ENCODE measurements around the gene NCAM1. TPM values are rescaled to one million over a fixed set of nuclear protein-coding genes. Genes with fewer than 3 reads are reported as not detected.

Gene NCAM1
- total RNA-seq, 1 experiment from 2014 or later, result 0.95 TPM

- H3K27me3 Mint-ChIP-seq (ENCODE audit: insufficient read depth, unreplicated experiment), result peaks cover 14% of the 10 kb centered on the region
- ChIA-PET CTCF (no interaction called here), POLR2A (no interaction called here)
- BruUV-seq (replicated peaks), result no TSS peak
- H3K4me1 Mint-ChIP-seq (ENCODE audit: low read depth, unreplicated experiment), result no peaks in the 10 kb centered on the region
- no peak for DNase-seq
- intact Hi-C loops (cut with micrococcal nuclease; ENCODE audit: unreplicated experiment), result no loop called here
- no peaks in the 10 kb centered on the region for H3K9me3 Mint-ChIP-seq (ENCODE audit: unreplicated experiment)
- no peaks in the 10 kb centered on the region for H3K36me3 Mint-ChIP-seq (ENCODE audit: insufficient read depth, unreplicated experiment)
- no peak overlapping the region for H3K27ac Mint-ChIP-seq (ENCODE audit: unreplicated experiment)
- no peak for TF ChIP-seq CTCF (IDR thresholded peaks at IDR 0.05; ENCODE audit: insufficient read depth in 1 of 2, low read depth in 1 of 2, low read length in 1 of 2, severe bottlenecking in 1 of 2, unreplicated experiment in 1 of 2)
- no peak overlapping the region for H3K4me3 Mint-ChIP-seq (ENCODE audit: unreplicated experiment)
- Histone ChIP-seq H3K9me3 (no peaks in the 10 kb centered on the region), H3K27me3 (replicated peaks; ENCODE audit: control insufficient read depth, insufficient read depth, low read length) (no peaks in the 10 kb centered on the region; the same call in 1 of the 2 replicates), H3K4me1 (no peaks in the 10 kb centered on the region), H3K4me3 (ENCODE audit: low read depth, low read length) (no peak overlapping the region), H3K36me3 (ENCODE audit: control insufficient read depth, insufficient read depth, low read length) (no peaks in the 10 kb centered on the region)
Measured at GRCh38 chr11:113161711-113162591, 200.7 kb downstream of the NCAM1 start.

- Mint-ChIP-seq H3K27ac (ENCODE audit: unreplicated experiment) (no peak overlapping the region), H3K27me3 (ENCODE audit: insufficient read depth, unreplicated experiment) (peaks cover 14% of the 10 kb centered on the region), H3K4me1 (ENCODE audit: low read depth, unreplicated experiment) (no peaks in the 10 kb centered on the region), H3K9me3 (ENCODE audit: unreplicated experiment) (no peaks in the 10 kb centered on the region), H3K4me3 (ENCODE audit: unreplicated experiment) (no peak overlapping the region), H3K36me3 (ENCODE audit: insufficient read depth, unreplicated experiment) (no peaks in the 10 kb centered on the region)
- H3K9me3 ChIP-seq, result no peaks in the 10 kb centered on the region
- H3K4me1 ChIP-seq, result no peaks in the 10 kb centered on the region
- no peaks in the 10 kb centered on the region for H3K36me3 ChIP-seq (ENCODE audit: control insufficient read depth, insufficient read depth, low read length)
- TF ChIP-seq CTCF (IDR thresholded peaks at IDR 0.05; ENCODE audit: insufficient read depth in 1 of 2, low read depth in 1 of 2, low read length in 1 of 2, severe bottlenecking in 1 of 2, unreplicated experiment in 1 of 2), result peak; percentile 18 to 36
- peak in 1 of 2 experiments; percentile 35 for DNase-seq
- ChIA-PET POLR2A (no interaction called here), CTCF (no interaction called here)
- BruUV-seq (replicated peaks), result no TSS peak
- no peaks in the 10 kb centered on the region; the same call in 1 of the 2 replicates for H3K27me3 ChIP-seq (replicated peaks; ENCODE audit: control insufficient read depth, insufficient read depth, low read length)
- intact Hi-C loops (cut with micrococcal nuclease; ENCODE audit: unreplicated experiment), result no loop called here
- no peak overlapping the region for H3K4me3 ChIP-seq (ENCODE audit: low read depth, low read length)
Measured at GRCh38 chr11:113162592-113162962, 201.4 kb downstream of the NCAM1 start.

- DNase-seq, result no peak
- H3K36me3 ChIP-seq (ENCODE audit: control insufficient read depth, insufficient read depth, low read length), result no peaks in the 10 kb centered on the region
- H3K27me3 ChIP-seq (replicated peaks; ENCODE audit: control insufficient read depth, insufficient read depth, low read length), result no peaks in the 10 kb centered on the region; the same call in 1 of the 2 replicates
- no peak overlapping the region for H3K4me3 ChIP-seq (ENCODE audit: low read depth, low read length)
- no peaks in the 10 kb centered on the region for H3K36me3 Mint-ChIP-seq (ENCODE audit: insufficient read depth, unreplicated experiment)
- ChIA-PET POLR2A (no interaction called here), CTCF (no interaction called here)
- H3K4me1 Mint-ChIP-seq (ENCODE audit: low read depth, unreplicated experiment), result no peaks in the 10 kb centered on the region
- BruUV-seq (replicated peaks), result no TSS peak
- peaks cover 17% of the 10 kb centered on the region for H3K27me3 Mint-ChIP-seq (ENCODE audit: insufficient read depth, unreplicated experiment)
- no peaks in the 10 kb centered on the region for H3K4me1 ChIP-seq
- no peak overlapping the region for H3K27ac Mint-ChIP-seq (ENCODE audit: unreplicated experiment)
- no peaks in the 10 kb centered on the region for H3K9me3 ChIP-seq
- intact Hi-C loops (cut with micrococcal nuclease; ENCODE audit: unreplicated experiment), result no loop called here
- no peak overlapping the region for H3K4me3 Mint-ChIP-seq (ENCODE audit: unreplicated experiment)
- no peaks in the 10 kb centered on the region for H3K9me3 Mint-ChIP-seq (ENCODE audit: unreplicated experiment)
- TF ChIP-seq CTCF (IDR thresholded peaks at IDR 0.05; ENCODE audit: insufficient read depth in 1 of 2, low read depth in 1 of 2, low read length in 1 of 2, severe bottlenecking in 1 of 2, unreplicated experiment in 1 of 2), result no peak
Measured at GRCh38 chr11:113163291-113164030, 202.2 kb downstream of the NCAM1 start.
